ENCODE data around the gene NAALADL2.
"Not testable (repeated sequence)": the region's sequence is repeated elsewhere in the genome, so short reads cannot be mapped to it uniquely, and the experiment has no call there.

NAALADL2 gene

GRCh38 chr3:175457301-175457700 lies 598.2 kb downstream of the NAALADL2 start:
- no CpG with 5 or more reads among the region's 2 CpGs for WGBS (ENCODE audit: insufficient coverage, insufficient read length)
- H3K9me3 ChIP-seq (ENCODE audit: control insufficient read depth, insufficient read depth, low read length), result no peaks in the 10 kb centered on the region

DNA sequence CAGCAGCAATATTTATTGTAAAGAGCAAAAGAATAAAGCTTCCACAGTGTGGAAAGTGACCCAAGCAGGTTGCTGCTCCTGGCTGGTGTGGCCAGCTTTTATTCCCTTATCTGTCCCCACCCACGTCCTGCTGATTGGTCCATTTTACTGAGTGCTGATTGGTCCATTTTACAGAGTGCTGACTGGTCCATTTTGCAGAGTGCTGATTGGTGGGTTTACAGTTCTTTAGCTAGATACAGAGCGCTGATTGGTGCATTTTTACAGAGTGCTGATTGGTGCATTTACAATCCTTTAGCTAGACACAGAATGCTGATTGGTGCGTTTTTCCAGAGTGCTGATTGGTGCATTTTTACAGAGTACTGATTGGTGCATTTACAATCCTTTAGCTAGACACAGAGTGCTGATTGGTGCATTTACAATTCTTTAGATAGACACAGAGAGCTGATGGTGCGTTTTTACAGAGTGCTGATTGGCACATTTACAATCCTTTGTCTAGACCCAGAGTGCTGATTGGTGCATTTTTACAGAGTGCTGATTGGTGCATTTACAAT lies 601.8 kb downstream of the NAALADL2 start:
- H3K4me1 ChIP-seq (ENCODE audit: control insufficient read depth, insufficient read depth, low read length); H3K9me3 ChIP-seq (ENCODE audit: control insufficient read depth, insufficient read depth, low read length); H3K27ac ChIP-seq (ENCODE audit: low read length); H3K4me3 ChIP-seq (ENCODE audit: low read length); H3K27me3 ChIP-seq (ENCODE audit: control insufficient read depth, insufficient read depth, low read length); H3K36me3 ChIP-seq (ENCODE audit: control insufficient read depth, insufficient read depth, low read length); DNase-seq (ENCODE audit: low read depth, low spot score): not testable (repeated sequence)
- no CpG with 5 or more reads among the region's 4 CpGs for WGBS (ENCODE audit: insufficient coverage, insufficient read length)

More at GRCh38 chr3:175457301-175457700, 598.2 kb downstream of the NAALADL2 start:
- no peaks in the 10 kb centered on the region for H3K27me3 ChIP-seq (ENCODE audit: control insufficient read depth, insufficient read depth, low read length)
- H3K4me3 ChIP-seq (ENCODE audit: low read length), result no peak overlapping the region
- DNase-seq (ENCODE audit: low read depth, low spot score), result no peak
- no peaks in the 10 kb centered on the region for H3K4me1 ChIP-seq (ENCODE audit: control insufficient read depth, insufficient read depth, low read length)
- no peaks in the 10 kb centered on the region for H3K36me3 ChIP-seq (ENCODE audit: control insufficient read depth, insufficient read depth, low read length)
- no peak overlapping the region for H3K27ac ChIP-seq (ENCODE audit: low read length)

GRCh38 chr3:175464362-175464761 lies 605.2 kb downstream of the NAALADL2 start:
- H3K4me3 ChIP-seq (ENCODE audit: low read length), result no peak overlapping the region
- no peak for DNase-seq (ENCODE audit: low read depth, low spot score)
- H3K27ac ChIP-seq (ENCODE audit: low read length), result no peak overlapping the region
- H3K36me3 ChIP-seq (ENCODE audit: control insufficient read depth, insufficient read depth, low read length), result no peaks in the 10 kb centered on the region
- no CpG with 5 or more reads among the region's 3 CpGs for WGBS (ENCODE audit: insufficient coverage, insufficient read length)
- no peaks in the 10 kb centered on the region for H3K9me3 ChIP-seq (ENCODE audit: control insufficient read depth, insufficient read depth, low read length)
- no peaks in the 10 kb centered on the region for H3K27me3 ChIP-seq (ENCODE audit: control insufficient read depth, insufficient read depth, low read length)
- no peaks in the 10 kb centered on the region for H3K4me1 ChIP-seq (ENCODE audit: control insufficient read depth, insufficient read depth, low read length)

- Histone ChIP-seq H3K27me3 (ENCODE audit: control insufficient read depth, insufficient read depth, low read length) (no peaks in the 10 kb centered on the region), H3K36me3 (ENCODE audit: control insufficient read depth, insufficient read depth, low read length) (no peaks in the 10 kb centered on the region), H3K4me1 (ENCODE audit: control insufficient read depth, insufficient read depth, low read length) (no peaks in the 10 kb centered on the region), H3K27ac (ENCODE audit: low read length) (no peak overlapping the region), H3K9me3 (ENCODE audit: control insufficient read depth, insufficient read depth, low read length) (no peaks in the 10 kb centered on the region), H3K4me3 (ENCODE audit: low read length) (no peak overlapping the region)
- no peak for DNase-seq (ENCODE audit: low read depth, low spot score)
Measured at GRCh38 chr3:175469124-175469523, 610.0 kb downstream of the NAALADL2 start.

GRCh38 chr3:175475765-175476164 lies 616.6 kb downstream of the NAALADL2 start:
- Histone ChIP-seq H3K27me3 (ENCODE audit: control insufficient read depth, insufficient read depth, low read length) (no peaks in the 10 kb centered on the region), H3K27ac (ENCODE audit: low read length) (no peak overlapping the region), H3K36me3 (ENCODE audit: control insufficient read depth, insufficient read depth, low read length) (no peaks in the 10 kb centered on the region), H3K4me3 (ENCODE audit: low read length) (no peak overlapping the region), H3K4me1 (ENCODE audit: control insufficient read depth, insufficient read depth, low read length) (no peaks in the 10 kb centered on the region), H3K9me3 (ENCODE audit: control insufficient read depth, insufficient read depth, low read length) (no peaks in the 10 kb centered on the region)
- no peak for DNase-seq (ENCODE audit: low read depth, low spot score)
- no CpG with 5 or more reads among the region's 4 CpGs for WGBS (ENCODE audit: insufficient coverage, insufficient read length)

DNA sequence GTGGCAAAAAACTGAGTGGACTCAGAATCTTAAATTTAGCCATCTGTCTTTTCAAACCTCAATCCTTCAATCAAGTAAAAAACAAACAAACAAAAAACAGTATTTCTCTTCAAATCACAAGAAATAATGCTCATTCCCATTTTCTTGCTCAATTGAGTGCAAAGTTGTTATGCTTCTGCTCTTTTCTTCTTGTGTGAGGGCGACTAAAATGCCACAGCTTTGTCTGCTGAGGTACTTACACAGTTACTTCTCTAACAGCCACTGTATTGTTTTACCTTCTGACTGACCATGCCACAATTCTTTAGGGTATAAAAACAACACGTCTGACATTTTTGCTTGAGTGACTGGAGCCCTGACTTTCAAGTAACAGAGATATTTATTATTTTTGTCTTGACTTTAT lies 617.4 kb downstream of the NAALADL2 start:
- Histone ChIP-seq H3K27ac (ENCODE audit: low read length) (no peak overlapping the region), H3K9me3 (ENCODE audit: control insufficient read depth, insufficient read depth, low read length) (no peaks in the 10 kb centered on the region), H3K27me3 (ENCODE audit: control insufficient read depth, insufficient read depth, low read length) (no peaks in the 10 kb centered on the region), H3K36me3 (ENCODE audit: control insufficient read depth, insufficient read depth, low read length) (no peaks in the 10 kb centered on the region), H3K4me1 (ENCODE audit: control insufficient read depth, insufficient read depth, low read length) (no peaks in the 10 kb centered on the region), H3K4me3 (ENCODE audit: low read length) (no peak overlapping the region)
- no CpG with 5 or more reads among the region's 2 CpGs for WGBS (ENCODE audit: insufficient coverage, insufficient read length)
- no peak for DNase-seq (ENCODE audit: low read depth, low spot score)

DNA sequence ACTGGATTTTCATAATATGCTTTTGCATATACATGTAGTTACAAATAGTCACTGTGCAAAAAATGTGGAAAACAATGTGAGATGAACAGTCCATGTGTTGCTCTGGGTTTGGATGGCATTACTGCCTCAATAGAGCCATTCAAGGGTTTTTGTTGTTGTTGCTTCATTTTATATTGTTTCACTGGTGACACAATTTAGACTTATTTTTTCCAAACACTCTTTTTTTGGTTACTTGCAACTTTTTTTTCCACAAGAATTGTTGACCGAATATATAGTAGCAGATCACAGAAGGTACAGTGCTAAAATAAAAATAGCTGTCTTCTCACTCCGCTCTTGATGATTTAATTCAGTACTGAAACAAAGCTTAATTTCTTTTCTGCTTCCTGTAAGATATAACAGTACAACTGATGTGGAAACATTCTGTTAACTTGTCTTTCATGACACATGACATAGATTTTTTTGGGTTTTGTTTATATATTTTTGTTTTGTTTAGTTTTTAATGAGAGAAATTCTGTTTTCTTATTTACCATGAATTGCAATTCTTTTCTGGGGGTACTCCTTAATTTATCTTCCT lies 618.6 kb downstream of the NAALADL2 start:
- WGBS (ENCODE audit: insufficient coverage, insufficient read length), result no CpG with 5 or more reads among the region's 2 CpGs
- no peak overlapping the region for H3K4me3 ChIP-seq (ENCODE audit: low read length)
- no peak for DNase-seq (ENCODE audit: low read depth, low spot score)
- no peak overlapping the region for H3K27ac ChIP-seq (ENCODE audit: low read length)
- no peaks in the 10 kb centered on the region for H3K9me3 ChIP-seq (ENCODE audit: control insufficient read depth, insufficient read depth, low read length)
- H3K36me3 ChIP-seq (ENCODE audit: control insufficient read depth, insufficient read depth, low read length), result no peaks in the 10 kb centered on the region
- no peaks in the 10 kb centered on the region for H3K4me1 ChIP-seq (ENCODE audit: control insufficient read depth, insufficient read depth, low read length)
- no peaks in the 10 kb centered on the region for H3K27me3 ChIP-seq (ENCODE audit: control insufficient read depth, insufficient read depth, low read length)

- no CpG with 5 or more reads among the region's 2 CpGs for WGBS (ENCODE audit: insufficient coverage, insufficient read length)
- no peak overlapping the region for H3K27ac ChIP-seq (ENCODE audit: low read length)
Measured at GRCh38 chr3:175478301-175478700, 619.2 kb downstream of the NAALADL2 start.

DNA sequence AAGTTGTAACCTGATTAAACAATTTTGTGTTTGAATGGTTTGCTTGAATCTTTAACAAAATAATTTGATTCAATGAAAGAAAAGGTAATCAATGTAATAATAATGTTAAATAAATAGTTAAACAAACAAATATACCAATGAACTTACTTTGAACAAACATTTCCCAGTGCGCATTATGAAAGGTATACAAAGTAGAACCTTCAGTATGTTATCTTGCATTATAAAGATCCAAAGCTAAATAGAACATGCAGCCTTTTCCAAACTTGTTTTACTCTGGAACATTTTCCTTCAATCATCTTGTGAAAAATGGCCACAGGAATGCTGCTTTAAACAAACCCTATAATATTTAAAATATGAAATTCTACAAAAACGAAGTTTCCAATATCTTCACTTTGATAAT lies 620.0 kb downstream of the NAALADL2 start:
- Histone ChIP-seq H3K27me3 (ENCODE audit: control insufficient read depth, insufficient read depth, low read length) (no peaks in the 10 kb centered on the region), H3K27ac (ENCODE audit: low read length) (no peak overlapping the region), H3K9me3 (ENCODE audit: control insufficient read depth, insufficient read depth, low read length) (no peaks in the 10 kb centered on the region), H3K4me3 (ENCODE audit: low read length) (no peak overlapping the region), H3K4me1 (ENCODE audit: control insufficient read depth, insufficient read depth, low read length) (no peaks in the 10 kb centered on the region), H3K36me3 (ENCODE audit: control insufficient read depth, insufficient read depth, low read length) (no peaks in the 10 kb centered on the region)
- DNase-seq (ENCODE audit: low read depth, low spot score), result no peak
- WGBS (ENCODE audit: insufficient coverage, insufficient read length), result no CpG with 5 or more reads among the region's 2 CpGs

More at GRCh38 chr3:175478301-175478700, 619.2 kb downstream of the NAALADL2 start:
- Histone ChIP-seq H3K9me3 (ENCODE audit: control insufficient read depth, insufficient read depth, low read length) (no peaks in the 10 kb centered on the region), H3K4me1 (ENCODE audit: control insufficient read depth, insufficient read depth, low read length) (no peaks in the 10 kb centered on the region), H3K4me3 (ENCODE audit: low read length) (no peak overlapping the region), H3K27me3 (ENCODE audit: control insufficient read depth, insufficient read depth, low read length) (no peaks in the 10 kb centered on the region), H3K36me3 (ENCODE audit: control insufficient read depth, insufficient read depth, low read length) (no peaks in the 10 kb centered on the region)
- no peak for DNase-seq (ENCODE audit: low read depth, low spot score)

- no peaks in the 10 kb centered on the region for H3K27me3 ChIP-seq (ENCODE audit: control insufficient read depth, insufficient read depth, low read length)
- H3K27ac ChIP-seq (ENCODE audit: low read length), result no peak overlapping the region
- no peak overlapping the region for H3K4me3 ChIP-seq (ENCODE audit: low read length)
- H3K4me1 ChIP-seq (ENCODE audit: control insufficient read depth, insufficient read depth, low read length), result no peaks in the 10 kb centered on the region
- DNase-seq (ENCODE audit: low read depth, low spot score), result no peak
- H3K36me3 ChIP-seq (ENCODE audit: control insufficient read depth, insufficient read depth, low read length), result no peaks in the 10 kb centered on the region
- H3K9me3 ChIP-seq (ENCODE audit: control insufficient read depth, insufficient read depth, low read length), result no peaks in the 10 kb centered on the region
Measured at GRCh38 chr3:175479800-175480199, 620.7 kb downstream of the NAALADL2 start.

GRCh38 chr3:175484666-175485065 lies 625.5 kb downstream of the NAALADL2 start:
- WGBS (ENCODE audit: insufficient coverage, insufficient read length), result no CpG with 5 or more reads among the region's 2 CpGs
- H3K9me3 ChIP-seq (ENCODE audit: control insufficient read depth, insufficient read depth, low read length), result no peaks in the 10 kb centered on the region
- H3K36me3 ChIP-seq (ENCODE audit: control insufficient read depth, insufficient read depth, low read length), result no peaks in the 10 kb centered on the region
- H3K4me3 ChIP-seq (ENCODE audit: low read length), result no peak overlapping the region
- DNase-seq (ENCODE audit: low read depth, low spot score), result no peak
- H3K27me3 ChIP-seq (ENCODE audit: control insufficient read depth, insufficient read depth, low read length), result no peaks in the 10 kb centered on the region
- no peaks in the 10 kb centered on the region for H3K4me1 ChIP-seq (ENCODE audit: control insufficient read depth, insufficient read depth, low read length)
- no peak overlapping the region for H3K27ac ChIP-seq (ENCODE audit: low read length)

Data from iPS DF 6.9 (cell line).